Measurements from ENCODE around the gene DUSP16.
"Not testable (repeated sequence)": the region's sequence is repeated elsewhere in the genome, so short reads cannot be mapped to it uniquely, and the experiment has no call there.

DUSP16 gene

GRCh38 chr12:12543959-12544358 lies 18.7 kb downstream of the DUSP16 start:
- DNase-seq, result no peak

DNA sequence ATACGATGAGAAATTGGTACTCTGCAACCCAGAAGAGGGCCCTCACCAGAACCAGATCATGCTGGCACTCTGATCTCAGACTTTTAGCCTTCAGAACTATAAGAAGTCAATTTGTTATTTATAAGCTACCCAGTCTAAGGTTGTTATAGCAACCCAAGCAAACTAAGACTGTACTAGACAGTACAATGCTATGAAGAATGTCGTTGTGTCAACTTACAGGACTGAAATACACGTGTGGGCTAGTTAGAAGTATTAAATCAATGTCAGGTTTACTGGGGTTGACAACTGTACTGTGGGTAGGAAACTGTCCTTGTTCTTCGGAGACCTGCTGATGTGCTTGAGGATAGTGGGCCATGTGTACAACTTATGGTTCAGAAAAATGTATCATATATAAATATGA lies 19.7 kb downstream of the DUSP16 start:
- DNase-seq, result no peak

DNA sequence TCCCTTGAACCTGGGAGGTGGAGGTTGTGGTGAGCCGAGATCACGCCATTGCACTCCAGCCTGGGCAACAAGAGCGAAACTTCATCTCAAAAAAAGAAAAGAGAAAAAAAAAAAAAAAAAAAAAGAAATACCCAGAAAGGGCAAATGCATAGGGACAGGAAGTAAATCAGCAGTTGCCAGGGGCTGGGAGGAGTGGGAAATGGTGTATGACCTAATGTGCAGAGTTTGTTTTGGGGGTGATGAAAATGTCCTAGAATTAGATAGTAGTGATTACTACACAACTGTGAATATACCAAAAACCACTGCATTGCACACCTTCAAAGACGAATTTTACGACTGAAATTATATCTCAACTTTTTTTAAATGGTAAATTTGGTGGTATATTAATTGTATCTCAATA lies 20.4 kb downstream of the DUSP16 start:
- DNase-seq, result no peak

DNA sequence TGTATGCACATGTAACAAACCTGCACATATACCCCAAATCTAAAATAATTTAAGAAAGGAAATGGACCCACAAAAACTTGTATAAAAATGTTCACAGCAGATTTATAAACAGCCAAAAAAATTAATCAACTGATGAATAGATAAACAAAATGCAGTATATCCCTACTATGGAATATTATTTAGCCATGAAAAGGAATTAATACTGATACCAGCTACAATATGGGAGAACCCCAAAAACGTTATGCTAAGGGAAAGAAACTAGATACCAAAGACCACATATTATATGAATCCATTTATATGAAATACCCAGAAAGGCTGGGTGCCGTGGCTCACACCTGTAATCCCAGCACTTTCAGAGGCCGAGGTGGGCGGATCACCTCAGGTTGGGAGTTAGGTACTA lies 20.9 kb downstream of the DUSP16 start:
- DNase-seq, result no peak

DNA sequence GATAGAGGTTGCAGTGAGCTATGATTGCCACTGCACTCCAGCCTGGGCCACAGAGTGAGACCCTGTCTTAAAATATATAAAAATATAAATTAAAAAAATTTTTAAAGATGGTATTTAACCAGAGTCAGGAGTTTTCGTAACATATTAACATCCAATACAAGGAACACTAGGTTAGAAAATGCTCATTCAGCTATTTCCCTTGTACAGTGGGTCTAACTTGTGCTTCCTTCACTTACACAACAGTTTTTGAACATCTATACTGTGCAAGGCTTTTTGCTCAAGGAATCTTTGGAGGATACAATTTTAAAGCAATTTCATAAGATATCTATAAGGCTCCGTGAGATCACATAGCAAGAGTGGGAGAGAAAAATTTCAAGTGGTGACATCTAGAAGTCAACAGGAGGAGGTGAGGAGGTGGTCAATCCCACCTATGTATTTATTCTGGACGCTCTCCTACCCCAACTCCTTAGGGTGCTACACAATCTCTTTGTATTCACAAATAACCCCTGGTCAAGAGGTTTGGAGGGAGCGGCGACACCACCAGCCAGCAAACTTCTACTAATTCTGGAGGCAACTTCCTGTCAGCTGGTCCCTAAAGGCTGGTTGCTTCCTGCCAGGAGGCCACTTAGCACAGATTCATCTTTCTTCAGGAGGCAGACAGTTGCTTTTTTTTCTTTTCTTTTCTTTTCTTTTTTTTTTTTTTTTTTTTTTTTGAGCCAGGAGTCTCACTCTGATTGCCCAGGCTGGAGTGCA lies 22.2 kb downstream of the DUSP16 start:
- no peak for DNase-seq

GRCh38 chr12:12539028-12539810 lies 23.4 kb downstream of the DUSP16 start:
- DNase-seq, result no peak

DNA sequence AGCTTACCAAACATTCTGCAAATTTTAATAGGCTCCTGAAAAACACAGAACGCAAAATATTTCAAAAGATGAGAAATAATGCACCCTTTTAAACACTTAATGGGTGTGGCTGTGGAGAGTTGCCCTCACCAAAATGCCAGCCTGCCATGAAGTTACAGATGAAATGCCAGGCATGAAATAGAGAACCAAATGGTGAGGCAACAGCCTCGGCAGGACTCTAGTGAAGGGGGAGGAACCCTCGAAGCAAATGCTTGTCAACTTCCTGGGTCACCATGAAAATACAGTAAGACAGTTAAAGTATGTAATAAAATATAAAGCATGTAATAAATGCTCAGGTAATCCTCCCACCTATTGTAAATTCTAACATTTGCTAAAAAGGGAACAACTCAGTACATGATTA lies 24.1 kb downstream of the DUSP16 start:
- DNase-seq, result no peak

- DNase-seq, result no peak
Measured at GRCh38 chr12:12537421-12537820, 25.2 kb downstream of the DUSP16 start.

DNA sequence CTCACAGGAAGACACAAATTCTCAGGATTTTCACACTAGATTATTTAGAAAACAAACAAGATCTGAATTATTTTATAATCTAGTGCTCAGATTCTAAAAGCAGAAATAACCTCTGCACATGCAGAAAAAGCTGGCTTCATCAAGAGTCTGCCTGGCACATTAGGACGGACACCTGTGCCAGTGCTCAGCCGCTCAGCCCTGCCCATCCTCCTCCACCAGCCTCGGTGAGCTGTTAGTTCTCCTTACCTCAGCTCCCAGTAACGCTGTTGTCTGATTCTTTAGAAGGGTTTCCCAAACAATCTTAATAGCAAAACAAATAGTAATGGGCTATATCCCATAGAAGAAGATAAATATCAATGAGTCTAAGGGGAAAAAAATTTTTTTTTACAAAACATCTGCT lies 27.7 kb downstream of the DUSP16 start:
- DNase-seq, result no peak

- no peak for DNase-seq
Measured at GRCh38 chr12:12534166-12534866, 28.3 kb downstream of the DUSP16 start.

GRCh38 chr12:12533238-12533829 lies 29.3 kb downstream of the DUSP16 start:
- DNase-seq, result no peak

- DNase-seq, result no peak
Measured at GRCh38 chr12:12531194-12531593, 31.5 kb downstream of the DUSP16 start.

- DNase-seq, result no peak
Measured at GRCh38 chr12:12529783-12530421, 32.8 kb downstream of the DUSP16 start.

- DNase-seq, result no peak
Measured at GRCh38 chr12:12528361-12529270, 34.0 kb downstream of the DUSP16 start.

DNA sequence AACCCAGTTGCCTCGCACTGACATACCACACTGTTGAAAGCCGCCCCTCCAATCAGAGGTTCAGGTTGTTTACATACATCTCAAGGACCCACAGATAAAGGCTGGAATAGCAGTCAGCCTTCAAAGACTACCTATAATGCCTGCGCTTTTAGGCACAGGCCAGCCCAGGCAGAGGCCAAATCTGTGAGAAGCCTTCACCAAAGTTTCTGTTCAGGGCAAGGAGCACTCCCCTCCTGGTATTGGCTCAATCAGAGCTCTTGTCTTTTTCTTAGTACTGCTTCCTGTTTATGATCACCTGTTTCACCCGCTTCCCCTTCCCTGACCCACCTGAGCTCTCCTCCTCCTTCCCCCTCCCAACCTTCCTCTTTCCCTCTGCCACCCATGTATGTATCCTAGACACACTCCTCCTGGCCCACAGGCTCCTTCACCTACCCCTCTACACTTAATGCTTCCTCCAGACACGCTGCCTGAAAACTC lies 34.8 kb downstream of the DUSP16 start:
- DNase-seq, result no peak

DNA sequence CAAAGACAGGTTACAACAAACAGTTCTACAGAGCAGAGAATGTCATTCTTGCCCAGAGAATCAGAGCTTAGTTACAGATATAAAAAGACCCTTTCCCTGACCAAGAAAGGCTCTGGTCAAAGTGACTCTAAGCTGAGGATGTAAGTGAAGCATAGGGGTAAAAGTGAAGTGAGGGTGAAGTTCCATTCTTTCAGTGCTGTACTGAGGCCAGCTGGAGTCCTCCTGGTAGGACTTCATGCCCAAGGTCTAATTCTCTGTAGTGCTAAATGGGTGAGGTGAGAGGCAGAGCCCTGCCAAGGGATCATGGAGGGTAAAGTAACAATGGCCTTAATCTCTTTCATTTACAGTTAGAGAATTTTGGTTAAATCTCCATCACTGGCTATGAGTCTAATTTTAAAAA lies 38.5 kb downstream of the DUSP16 start:
- no peak for DNase-seq

- DNase-seq, result no peak
Measured at GRCh38 chr12:12523229-12523628, 39.4 kb downstream of the DUSP16 start.

- not testable (repeated sequence) for DNase-seq
Measured at GRCh38 chr12:12522657-12523056, 40.0 kb downstream of the DUSP16 start.

DNA sequence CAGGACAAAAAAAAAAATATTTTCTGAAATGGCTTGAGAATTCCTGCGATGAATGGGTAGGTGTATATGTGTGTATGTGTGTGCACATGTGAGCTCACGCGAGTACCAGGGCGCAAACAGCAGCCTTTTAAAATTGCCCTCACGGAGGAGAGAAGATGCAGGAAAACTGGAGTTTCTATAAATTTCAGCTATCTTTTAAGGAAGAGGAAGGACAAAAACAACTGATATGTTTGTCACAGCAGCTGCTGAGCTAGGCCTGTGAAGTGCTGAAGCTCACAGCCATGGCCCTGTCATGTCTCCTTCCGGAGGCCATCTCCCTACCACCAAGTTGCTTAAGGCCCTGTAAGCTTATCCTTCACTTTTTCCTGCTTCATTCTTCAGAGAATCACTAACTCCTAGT lies 40.8 kb downstream of the DUSP16 start:
- DNase-seq, result no peak

DNA sequence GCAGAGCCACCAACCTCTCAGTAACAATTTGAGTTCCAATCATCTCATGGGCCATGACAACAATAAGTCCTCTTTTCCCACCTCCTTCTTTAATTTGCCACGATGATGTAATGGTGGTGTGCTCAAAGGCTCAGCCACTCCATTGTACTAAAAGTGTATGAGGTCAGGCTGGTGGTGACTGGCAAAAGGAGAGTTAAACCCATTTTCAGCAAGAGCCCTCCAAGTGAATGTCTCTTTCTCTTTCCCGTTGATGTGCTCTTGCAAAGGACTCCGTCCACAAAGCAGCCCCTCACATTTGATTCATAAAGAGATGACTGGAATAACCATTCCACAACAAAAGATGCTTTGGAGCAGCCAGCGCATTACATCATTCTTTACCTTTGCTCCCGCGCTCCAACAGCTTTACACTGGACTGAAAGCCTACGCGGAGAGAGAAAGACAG lies 41.6 kb downstream of the DUSP16 start:
- DNase-seq, result no peak

GRCh38 chr12:12520273-12520672 lies 42.4 kb downstream of the DUSP16 start:
- no peak for DNase-seq
